SU-DHL-6 (cell line): ENCODE data around the gene ACSM6.

Experiments
- CTCF ChIP-seq: fragments of 200-600 bp; sonication (generic); IDR thresholded peaks from one replicate; pipeline ENCODE4 v1.5.1; 2017; ENCODE audit warnings: antibody characterized with exemption, mild to moderate bottlenecking, low read length, moderate library complexity; ENCODE audit not compliant: insufficient read depth, poor library complexity, severe bottlenecking
- EZH2phosphoT487 ChIP-seq: fragments of 200-600 bp; sonication (generic), shearing (Covaris generic); conservative IDR thresholded peaks from 2 replicates; pipeline ENCODE4 v1.6.1; 2018; ENCODE audit warnings: mild to moderate bottlenecking, antibody characterized with exemption, low read length, moderate library complexity, mixed read lengths

- TF ChIP-seq CTCF (no peak), EZH2phosphoT487 (no peak)
Observed at GRCh38 chr10:95240811-95241210, 46.8 kb downstream of the ACSM6 start.
